ENCODE measurements around the gene IDE.

Gene IDE

GRCh38 chr10:92452313-92452712, 121.6 kb downstream of the IDE start:
- H3K9me3 ChIP-seq (ENCODE audit: insufficient read depth, low read length), result no peaks in the 10 kb centered on the region
- TF ChIP-seq EZH2phosphoT487 (IDR thresholded peaks at IDR 0.05; ENCODE audit: low read depth) (no peak), CTCF (IDR thresholded peaks at IDR 0.05; ENCODE audit: low read depth, low read length) (no peak)
- H3K4me2 ChIP-seq (ENCODE audit: low read length), result no peak overlapping the region
- no peak overlapping the region for H2AFZ ChIP-seq (ENCODE audit: low read depth, low read length)
- no peaks in the 10 kb centered on the region for H4K20me1 ChIP-seq (ENCODE audit: insufficient read depth, low read length)
- H3K4me1 ChIP-seq (ENCODE audit: low read length), result no peaks in the 10 kb centered on the region
- no peaks in the 10 kb centered on the region for H3K79me2 ChIP-seq (ENCODE audit: low read length)
- H3K36me3 ChIP-seq (replicated peaks; ENCODE audit: low read depth, low read length), result no peaks in the 10 kb centered on the region
- H3K27me3 ChIP-seq (ENCODE audit: low read depth, low read length), result no peaks in the 10 kb centered on the region
- H3K4me3 ChIP-seq (ENCODE audit: low read length), result no peak overlapping the region
- no peak overlapping the region for H3K9ac ChIP-seq (ENCODE audit: low read length)
- H3K27ac ChIP-seq (ENCODE audit: low read length), result no peak overlapping the region

GRCh38 chr10:92451431-92451830, 122.5 kb downstream of the IDE start:
- Histone ChIP-seq H3K36me3 (replicated peaks; ENCODE audit: low read depth, low read length) (no peaks in the 10 kb centered on the region), H3K4me2 (ENCODE audit: low read length) (no peak overlapping the region), H3K4me1 (ENCODE audit: low read length) (no peaks in the 10 kb centered on the region), H3K4me3 (ENCODE audit: low read length) (no peak overlapping the region), H3K27ac (ENCODE audit: low read length) (no peak overlapping the region), H3K27me3 (ENCODE audit: low read depth, low read length) (no peaks in the 10 kb centered on the region), H3K9ac (ENCODE audit: low read length) (no peak overlapping the region), H2AFZ (ENCODE audit: low read depth, low read length) (no peak overlapping the region), H3K9me3 (ENCODE audit: insufficient read depth, low read length) (no peaks in the 10 kb centered on the region), H3K79me2 (ENCODE audit: low read length) (no peaks in the 10 kb centered on the region), H4K20me1 (ENCODE audit: insufficient read depth, low read length) (no peaks in the 10 kb centered on the region)
- no peak for TF ChIP-seq CTCF (IDR thresholded peaks at IDR 0.05; ENCODE audit: low read depth, low read length)
- no peak for TF ChIP-seq EZH2phosphoT487 (IDR thresholded peaks at IDR 0.05; ENCODE audit: low read depth)

GRCh38 chr10:92450896-92451295, 123.0 kb downstream of the IDE start:
- no peak overlapping the region for H3K27ac ChIP-seq (ENCODE audit: low read length)
- H3K4me3 ChIP-seq (ENCODE audit: low read length), result no peak overlapping the region
- no peak for TF ChIP-seq CTCF (IDR thresholded peaks at IDR 0.05; ENCODE audit: low read depth, low read length)
- no peak for TF ChIP-seq EZH2phosphoT487 (IDR thresholded peaks at IDR 0.05; ENCODE audit: low read depth)
- H2AFZ ChIP-seq (ENCODE audit: low read depth, low read length), result no peak overlapping the region
- H3K27me3 ChIP-seq (ENCODE audit: low read depth, low read length), result no peaks in the 10 kb centered on the region
- no peaks in the 10 kb centered on the region for H3K9me3 ChIP-seq (ENCODE audit: insufficient read depth, low read length)
- no peaks in the 10 kb centered on the region for H4K20me1 ChIP-seq (ENCODE audit: insufficient read depth, low read length)
- no peaks in the 10 kb centered on the region for H3K36me3 ChIP-seq (replicated peaks; ENCODE audit: low read depth, low read length)
- no peaks in the 10 kb centered on the region for H3K79me2 ChIP-seq (ENCODE audit: low read length)
- H3K9ac ChIP-seq (ENCODE audit: low read length), result no peak overlapping the region
- no peaks in the 10 kb centered on the region for H3K4me1 ChIP-seq (ENCODE audit: low read length)
- no peak overlapping the region for H3K4me2 ChIP-seq (ENCODE audit: low read length)

GRCh38 chr10:92440578-92440977, 133.3 kb downstream of the IDE start:
- H3K27ac ChIP-seq (ENCODE audit: low read length), result no peak overlapping the region
- no peaks in the 10 kb centered on the region for H3K79me2 ChIP-seq (ENCODE audit: low read length)
- TF ChIP-seq CTCF (IDR thresholded peaks at IDR 0.05; ENCODE audit: low read depth, low read length) (no peak), EZH2phosphoT487 (IDR thresholded peaks at IDR 0.05; ENCODE audit: low read depth) (no peak)
- no peaks in the 10 kb centered on the region for H3K36me3 ChIP-seq (replicated peaks; ENCODE audit: low read depth, low read length)
- no peaks in the 10 kb centered on the region for H3K9me3 ChIP-seq (ENCODE audit: insufficient read depth, low read length)
- H3K4me1 ChIP-seq (ENCODE audit: low read length), result no peaks in the 10 kb centered on the region
- no peaks in the 10 kb centered on the region for H3K27me3 ChIP-seq (ENCODE audit: low read depth, low read length)
- no peak overlapping the region for H3K9ac ChIP-seq (ENCODE audit: low read length)
- no peaks in the 10 kb centered on the region for H4K20me1 ChIP-seq (ENCODE audit: insufficient read depth, low read length)
- no peak overlapping the region for H3K4me2 ChIP-seq (ENCODE audit: low read length)
- no peak overlapping the region for H3K4me3 ChIP-seq (ENCODE audit: low read length)
- H2AFZ ChIP-seq (ENCODE audit: low read depth, low read length), result no peak overlapping the region

All from OCI-LY3 (cell line).